H1 (cell line): ENCODE data around the gene ERN2. TPM values are rescaled to one million over a fixed set of nuclear protein-coding genes. Genes with fewer than 3 reads are reported as not detected.

Source experiments
- CTCF ChIA-PET: fragments of 300-600 bp; sonication (Branson Sonifier 250); formaldehyde crosslinking; loops from one replicate; lab custom pipeline; 2021; ENCODE audit not compliant: partially characterized antibody; lab: Charles Lee
- POLR2A ChIA-PET: fragments of 300-600 bp; sonication (Branson Sonifier 250); formaldehyde crosslinking; loops from one replicate; lab custom pipeline; 2021; ENCODE audit warnings: inconsistent platforms; ENCODE audit not compliant: partially characterized antibody; lab: Charles Lee
- DNase-seq, 2 experiments: peaks; one replicate each; pipeline versions ENCODE4 v3.0.0 to v3.0.0-alpha.2; 2010 to 2022; ENCODE audit warnings: low spot score in 2 of 2, low read depth in 1 of 2, mixed read lengths in 1 of 2
- FAIRE-seq: peaks from 2 replicates; lab custom pipeline; 2011; peaks lifted over from hg19 to GRCh38; lab: Jason Lieb, UNC
- H2AFZ ChIP-seq: 2 replicates; pipeline ENCODE4 v1.8.1; 2012; ENCODE audit warnings: low read length, inconsistent platforms
- H2AK5ac ChIP-seq: 2 replicates; pipeline ENCODE4 v1.6.1; 2013; ENCODE audit warnings: low read depth, low read length
- H2BK120ac ChIP-seq: replicated peaks from 2 replicates; pipeline ENCODE3; 2013; ENCODE audit warnings: low read depth, low read length, inconsistent platforms
- H2BK12ac ChIP-seq: 2 replicates; pipeline ENCODE4 v1.6.1; 2013; ENCODE audit warnings: low read depth, low read length
- H2BK15ac ChIP-seq: 2 replicates; pipeline ENCODE4 v1.6.1; 2013; ENCODE audit warnings: low read length
- H2BK20ac ChIP-seq: 2 replicates; pipeline ENCODE4 v1.6.1; 2013; ENCODE audit warnings: low read length
- H2BK5ac ChIP-seq: 2 replicates; pipeline ENCODE4 v1.6.1; 2013; ENCODE audit warnings: low read depth, low read length
- H3K14ac ChIP-seq: 2 replicates; pipeline ENCODE4 v1.6.1; 2013; ENCODE audit warnings: inconsistent platforms; ENCODE audit not compliant: insufficient read length
- H3K18ac ChIP-seq: 2 replicates; pipeline ENCODE4 v1.6.1; 2013; ENCODE audit warnings: low read length; ENCODE audit errors: extremely low read depth
- H3K23ac ChIP-seq: 2 replicates; pipeline ENCODE4 v1.6.1; 2013; ENCODE audit warnings: inconsistent platforms; ENCODE audit not compliant: insufficient read length
- H3K23me2 ChIP-seq: 2 replicates; pipeline ENCODE4 v1.6.1; 2013; ENCODE audit warnings: low read depth, low read length
- H3K27ac ChIP-seq: 2 replicates; pipeline ENCODE4 v1.6.1; 2011; ENCODE audit warnings: low read depth, low read length, inconsistent platforms
- H3K27me3 ChIP-seq, 4 experiments: replicated peaks in 1 of 4; 1 replicate in 1 of 4; 2 replicates in 3 of 4; pipeline versions ENCODE4 v1.6.1 to v1.8.1; 2011 to 2013; ENCODE audit warnings: low read length in 3 of 4, mild to moderate bottlenecking in 3 of 4, inconsistent platforms in 2 of 4, mixed read lengths in 2 of 4, moderate library complexity in 1 of 4; ENCODE audit not compliant: control insufficient read depth in 3 of 4, insufficient read depth in 3 of 4; ENCODE audit errors: extremely low read depth in 1 of 4
- H3K36me3 ChIP-seq, 4 experiments: 2 replicates each; pipeline versions ENCODE4 v1.6.1 to v1.8.1; 2011 to 2013; ENCODE audit warnings: mild to moderate bottlenecking in 4 of 4, low read length in 3 of 4, moderate library complexity in 2 of 4, control low read depth in 1 of 4, inconsistent platforms in 1 of 4; ENCODE audit not compliant: insufficient read depth in 4 of 4, control insufficient read depth in 2 of 4
- H3K4ac ChIP-seq: replicated peaks from 2 replicates; pipeline ENCODE3; 2013; ENCODE audit warnings: low read length, low read depth, mixed read lengths, inconsistent platforms; ENCODE audit not compliant: insufficient read length
- H3K4me1 ChIP-seq, 4 experiments: replicated peaks in 1 of 4; 1 replicate in 1 of 4; 2 replicates in 3 of 4; pipeline versions ENCODE4 v1.6.1 to v1.8.1; 2011 to 2013; ENCODE audit warnings: low read length in 3 of 4, inconsistent platforms in 2 of 4, mixed read lengths in 1 of 4; ENCODE audit not compliant: insufficient read depth in 4 of 4, control insufficient read depth in 3 of 4
- H3K4me2 ChIP-seq, 2 experiments: 2 replicates each; pipeline versions ENCODE4 v1.6.1 to v1.8.1; 2011 to 2013; ENCODE audit warnings: low read depth in 2 of 2, low read length in 2 of 2, control low read depth in 1 of 2, inconsistent platforms in 1 of 2, mild to moderate bottlenecking in 1 of 2; ENCODE audit not compliant: insufficient read depth in 1 of 2
- H3K4me3 ChIP-seq, 4 experiments: fragments of 200-600, 300-600 bp in 1 of 4; sonication (generic), shearing (Covaris generic), sonication (Bioruptor Twin) in 1 of 4; 2 replicates each; pipeline versions ENCODE4 v1.5.1 to v1.8.1; 2011 to 2016; ENCODE audit warnings: low read length in 4 of 4, low read depth in 3 of 4, control low read depth in 2 of 4, inconsistent platforms in 2 of 4, mild to moderate bottlenecking in 2 of 4, mixed read lengths in 1 of 4, moderate library complexity in 1 of 4; ENCODE audit not compliant: insufficient read depth in 2 of 4; ENCODE audit errors: extremely low read depth in 1 of 4
- H3K56ac ChIP-seq: replicated peaks from 2 replicates; pipeline ENCODE3; 2013; ENCODE audit warnings: low read depth, mild to moderate bottlenecking, mixed read lengths, low read length, inconsistent platforms; ENCODE audit not compliant: insufficient read length
- H3K79me1 ChIP-seq: 2 replicates; pipeline ENCODE4 v1.6.1; 2013; ENCODE audit warnings: low read depth, low read length, control low read depth
- H3K79me2 ChIP-seq, 2 experiments: 2 replicates each; pipeline versions ENCODE4 v1.6.1 to v1.8.1; 2012 to 2013; ENCODE audit warnings: low read length in 2 of 2, mild to moderate bottlenecking in 2 of 2, inconsistent platforms in 1 of 2; ENCODE audit not compliant: insufficient read depth in 2 of 2, control insufficient read depth in 1 of 2
- H3K9ac ChIP-seq, 4 experiments: replicated peaks in 1 of 4; 1 replicate in 1 of 4; 2 replicates in 3 of 4; pipeline versions ENCODE4 v1.6.1 to v1.8.1; 2011 to 2013; ENCODE audit warnings: low read depth in 3 of 4, low read length in 3 of 4, control low read depth in 2 of 4, mild to moderate bottlenecking in 2 of 4, moderate library complexity in 2 of 4, inconsistent platforms in 1 of 4; ENCODE audit errors: extremely low read depth in 1 of 4
- H3K9me3 ChIP-seq, 2 experiments: 2 replicates each; pipeline versions ENCODE4 v1.6.1 to v1.8.1; 2012 to 2013; ENCODE audit warnings: mild to moderate bottlenecking in 2 of 2, moderate library complexity in 2 of 2, control low read depth in 1 of 2, inconsistent platforms in 1 of 2, low read depth in 1 of 2, low read length in 1 of 2, mixed read lengths in 1 of 2; ENCODE audit not compliant: insufficient read depth in 2 of 2
- H4K20me1 ChIP-seq, 2 experiments: replicated peaks in 1 of 2; 2 replicates each; pipeline versions ENCODE3 to v1.8.1; 2011 to 2013; ENCODE audit warnings: inconsistent platforms in 2 of 2, low read length in 2 of 2, mild to moderate bottlenecking in 1 of 2; ENCODE audit not compliant: insufficient read depth in 2 of 2, control insufficient read depth in 1 of 2
- H4K5ac ChIP-seq: 2 replicates; pipeline ENCODE4 v1.6.1; 2013; ENCODE audit warnings: low read length, low read depth, mixed read lengths, inconsistent platforms; ENCODE audit not compliant: insufficient read length
- H4K8ac ChIP-seq: 2 replicates; pipeline ENCODE4 v1.8.0; 2013; ENCODE audit warnings: mild to moderate bottlenecking, moderate library complexity, low read length, inconsistent platforms; ENCODE audit not compliant: insufficient read depth; ENCODE audit errors: extremely low read depth
- H4K91ac ChIP-seq: replicated peaks from 2 replicates; pipeline ENCODE3; 2013; ENCODE audit warnings: low read length, mixed read lengths, inconsistent platforms; ENCODE audit not compliant: insufficient read length
- CBX5 ChIP-seq: fragments of 300-800, 300-1000 bp; sonication (generic); IDR thresholded peaks from 2 replicates; pipeline ENCODE4 v1.7.1; 2016; ENCODE audit warnings: antibody characterized with exemption, low read length, low read depth
- CHD1 ChIP-seq: IDR thresholded peaks from 2 replicates; pipeline ENCODE4 v1.6.1; 2012; ENCODE audit warnings: low read depth, low read length, improper control_type of control experiment
- CREB1 ChIP-seq: IDR thresholded peaks from 2 replicates; pipeline ENCODE4 v1.6.1; 2012; ENCODE audit warnings: inconsistent platforms
- EGR1 ChIP-seq: IDR thresholded peaks from 2 replicates; pipeline ENCODE4 v1.6.1; 2011; ENCODE audit warnings: low read depth, low read length, borderline replicate concordance
- EZH2 ChIP-seq: fragments of 200-600 bp; sonication (generic); IDR thresholded peaks from 2 replicates; pipeline ENCODE4 v1.7.1; 2012; ENCODE audit warnings: low read depth, mild to moderate bottlenecking, moderate library complexity, low read length, inconsistent platforms; ENCODE audit not compliant: severe bottlenecking
- GTF2F1 ChIP-seq: IDR thresholded peaks from 2 replicates; pipeline ENCODE4 v1.6.1; 2012; ENCODE audit warnings: low read depth, low read length, improper control_type of control experiment, borderline replicate concordance
- HDAC6 ChIP-seq: IDR thresholded peaks from one replicate; pipeline ENCODE4 v1.7.1; 2012; ENCODE audit warnings: low read depth, mild to moderate bottlenecking, inconsistent platforms, low read length, moderate library complexity
- KDM4A ChIP-seq: IDR thresholded peaks from one replicate; pipeline ENCODE4 v1.7.1; 2012; ENCODE audit warnings: low read depth, mild to moderate bottlenecking, moderate library complexity, low read length, inconsistent platforms; ENCODE audit not compliant: severe bottlenecking
- NANOG ChIP-seq: IDR thresholded peaks from 2 replicates; pipeline ENCODE4 v1.6.1; 2011; ENCODE audit warnings: low read length, low read depth, mild to moderate bottlenecking, inconsistent platforms; ENCODE audit not compliant: insufficient read depth, poor library complexity, severe bottlenecking
- POLR2A ChIP-seq, 2 experiments: IDR thresholded peaks; 1 replicate in 1 of 2; 2 replicates in 1 of 2; pipeline ENCODE4 v1.6.1; 2011; ENCODE audit warnings: low read depth in 2 of 2, low read length in 2 of 2, mild to moderate bottlenecking in 2 of 2; ENCODE audit errors: control extremely low read depth in 1 of 2
- POLR2AphosphoS5 ChIP-seq: IDR thresholded peaks from 2 replicates; pipeline ENCODE4 v1.6.1; 2011; ENCODE audit warnings: low read depth, low read length
- SP2 ChIP-seq: IDR thresholded peaks from 2 replicates; pipeline ENCODE4 v1.6.1; 2012; ENCODE audit warnings: mild to moderate bottlenecking, low read length, inconsistent platforms
- TAF1 ChIP-seq: IDR thresholded peaks from 2 replicates; pipeline ENCODE4 v1.6.1; 2011; ENCODE audit warnings: mild to moderate bottlenecking, low read depth, low read length
- TCF12 ChIP-seq: IDR thresholded peaks from 2 replicates; pipeline ENCODE4 v1.6.1; 2011; ENCODE audit warnings: low read depth, mild to moderate bottlenecking, low read length
- ZNF274 ChIP-seq: IDR thresholded peaks from 2 replicates; pipeline ENCODE4 v1.7.0; 2012; ENCODE audit warnings: low read length, borderline replicate concordance; ENCODE audit errors: extremely low read depth
- WGBS, 2 experiments: shearing (Covaris generic) in 1 of 2; methylation state at CpG; one replicate each; pipeline versions ENCODE4 v1.1.6 to v1.1.7; 2013 to 2015; ENCODE audit warnings: low lambda C conversion rate in 2 of 2, mixed read lengths in 2 of 2, inconsistent platforms in 1 of 2, low coverage in 1 of 2, missing lambda C conversion rate in 1 of 2; ENCODE audit not compliant: insufficient replicate concordance in 2 of 2, insufficient coverage in 1 of 2, insufficient read length in 1 of 2; ENCODE audit errors: extremely low coverage in 1 of 2, missing lambda C conversion rate in 1 of 2; 5-methylcytosine and 5-hydroxymethylcytosine counted together
- polyA plus RNA-seq, 7 experiments: library from polyadenylated mRNA; depleted of rRNA in 3 of 7; stranded (reverse) in 5 of 7; unstranded in 2 of 7; fragments of >200 nt in 5 of 7; fragments of 200-250 nt in 2 of 7; gene quantifications; 1 replicate in 5 of 7; 2 replicates in 1 of 7; 4 replicates in 1 of 7; pipeline versions ENCODE4 v1.2.1 to v1.2.3, GENCODE V29; 2011 to 2013; ENCODE audit warnings: missing spikeins in 2 of 7, mixed read lengths in 2 of 7
- total RNA-seq: library from RNA; stranded (reverse); fragmentation: NEBNext Ultra II Directional; extraction: Animal tissue kit (Norgen Biotek cat#: 25700); gene quantifications from 2 replicates; pipeline ENCODE4 v1.2.1, GENCODE V29; 2021

The ERN2 gene
- total and polyA plus RNA-seq, 2 of the 8 experiments (the other 6 are each of a cell fraction or from before 2014, with no cell fraction given) = 2.4 to 4.4 TPM

- POLR2A ChIA-PET = no interaction called here
- H2BK5ac ChIP-seq = no peak overlapping the region
- 93% methylated on average over 2 of the region's 2 CpGs; no CpG with 5 or more reads in 1 of the 2 experiments for WGBS, 2 experiments
- TF ChIP-seq KDM4A (no peak), GTF2F1 (no peak), ZNF274 (no peak), TCF12 (no peak), TAF1 (no peak), NANOG (no peak), SP2 (no peak), POLR2AphosphoS5 (no peak), EGR1 (no peak), CREB1 (no peak), CBX5 (no peak), POLR2A (IDR thresholded peaks at IDR 0.05; ENCODE audit: control extremely low read depth in 1 of 2, low read depth in 2 of 2, low read length in 2 of 2) (no peak), HDAC6 (no peak), CHD1 (no peak), EZH2 (no peak)
These were observed 28.8 kb upstream of the ERN2 start for GRCh38 chr16:23741675-23742303.

More at GRCh38 chr16:23741675-23742303, 28.8 kb upstream of the ERN2 start:
- FAIRE-seq = no peak
- Histone ChIP-seq H2BK15ac (no peak overlapping the region), H4K5ac (no peak overlapping the region), H3K23me2 (no peaks in the 10 kb centered on the region; the same call in 1 of the 2 replicates), H2BK120ac (no peak overlapping the region), H3K79me2 (no peaks in the 10 kb centered on the region), H3K4me1 (no peaks in the 10 kb centered on the region), H3K18ac (no peak overlapping the region), H4K20me1 (no peaks in the 10 kb centered on the region), H2AK5ac (no peak overlapping the region), H3K79me1 (no peaks in the 10 kb centered on the region), H2AFZ (no peak overlapping the region), H3K23ac (no peak overlapping the region), H2BK20ac (no peak overlapping the region), H3K9me3 (no peaks in the 10 kb centered on the region), H3K27ac (no peak overlapping the region), H3K14ac (no peak overlapping the region), H2BK12ac (no peak overlapping the region), H3K56ac (no peak overlapping the region), H4K91ac (no peak overlapping the region), H3K4ac (no peak overlapping the region), H3K36me3 (no peaks in the 10 kb centered on the region), H3K27me3 (no peaks in the 10 kb centered on the region), H3K9ac (no peak overlapping the region), H3K4me2 (no peak overlapping the region), H3K4me3 (no peak overlapping the region), H4K8ac (no peak overlapping the region)
- CTCF ChIA-PET = interaction anchor here (0.7 to 1.5 kb wide), 8 partner anchors 13 to 585 kb away, joined by 3 to 6 read pairs (median 4); no protein-coding TSS in a partner anchor
- no peak for DNase-seq
